GM12864 (cell line): ENCODE results near the gene ARFGAP1.

Source experiments
- DNase-seq: peaks from one replicate; pipeline ENCODE4 v3.0.0-alpha.2; 2011; ENCODE audit warnings: low read depth
- H3K4me3 ChIP-seq: 2 replicates; pipeline ENCODE4 v1.5.1; 2011; ENCODE audit warnings: mild to moderate bottlenecking, low read depth, low read length, control low read depth
- CTCF ChIP-seq: IDR thresholded peaks from 2 replicates; pipeline ENCODE4 v1.5.1; 2011; ENCODE audit warnings: low read depth, mild to moderate bottlenecking, moderate library complexity, low read length, control low read depth, inconsistent platforms; ENCODE audit errors: missing control alignments

Gene ARFGAP1

GRCh38 chr20:63315731-63316491 lies 43.3 kb downstream of the ARFGAP1 start:
- H3K4me3 ChIP-seq = no peak overlapping the region
- DNase-seq = no peak
- no peak for TF ChIP-seq CTCF

- no peak overlapping the region for H3K4me3 ChIP-seq
- no peak for DNase-seq
- no peak for TF ChIP-seq CTCF
Measured at GRCh38 chr20:63316502-63316921, 43.9 kb downstream of the ARFGAP1 start.

GRCh38 chr20:63317061-63317460 lies 44.4 kb downstream of the ARFGAP1 start:
- DNase-seq = no peak
- no peak overlapping the region for H3K4me3 ChIP-seq
- no peak for TF ChIP-seq CTCF

GRCh38 chr20:63317601-63318291 lies 45.1 kb downstream of the ARFGAP1 start:
- no peak for TF ChIP-seq CTCF
- no peak for DNase-seq
- no peak overlapping the region for H3K4me3 ChIP-seq

GRCh38 chr20:63318391-63319163 lies 46.0 kb downstream of the ARFGAP1 start:
- TF ChIP-seq CTCF = no peak
- no peak for DNase-seq
- no peak overlapping the region for H3K4me3 ChIP-seq

GRCh38 chr20:63319164-63320040 lies 46.8 kb downstream of the ARFGAP1 start:
- no peak for DNase-seq
- TF ChIP-seq CTCF = no peak
- no peak overlapping the region for H3K4me3 ChIP-seq
